Hepatocyte (in vitro differentiated cells): ENCODE measurements around the gene TP53. TPM values are rescaled to one million over a fixed set of nuclear protein-coding genes. Genes with fewer than 3 reads are reported as not detected.
A peak's percentile ranks its signal among the peaks of the same experiment; 100 is the strongest.

Experiments
- DNase-seq: peaks from one replicate; pipeline ENCODE4 v3.0.0-alpha.2; 2016; ENCODE audit warnings: low spot score
- H2AFZ ChIP-seq: fragments of 200-600 bp; sonication (generic); 2 replicates; pipeline ENCODE4 v1.6.0; 2016; ENCODE audit warnings: antibody characterized with exemption, mild to moderate bottlenecking
- H3K27ac ChIP-seq: fragments of 200-600 bp; sonication (generic); 2 replicates; pipeline ENCODE4 v1.5.1; 2016; ENCODE audit warnings: mild to moderate bottlenecking
- H3K27me3 ChIP-seq: fragments of 200-600 bp; sonication (generic); 2 replicates; pipeline ENCODE4 v1.6.1; 2016
- H3K36me3 ChIP-seq: fragments of 200-600 bp; sonication (generic); replicated peaks from 2 replicates; pipeline ENCODE4 v1.5.1; 2016; ENCODE audit warnings: low read depth; ENCODE audit not compliant: insufficient read depth
- H3K4me1 ChIP-seq: fragments of 200-600 bp; sonication (generic); 2 replicates; pipeline ENCODE4 v1.5.1; 2016; ENCODE audit warnings: mild to moderate bottlenecking, moderate library complexity; ENCODE audit not compliant: insufficient read depth
- H3K4me2 ChIP-seq: fragments of 200-600 bp; sonication (generic); 2 replicates; pipeline ENCODE4 v1.6.0; 2016
- H3K4me3 ChIP-seq: fragments of 200-600 bp; sonication (generic); 2 replicates; pipeline ENCODE4 v1.5.1; 2016; ENCODE audit warnings: mild to moderate bottlenecking
- H3K79me2 ChIP-seq: fragments of 200-600 bp; sonication (generic); 2 replicates; pipeline ENCODE4 v1.6.0; 2017; ENCODE audit warnings: mild to moderate bottlenecking
- H3K9me2 ChIP-seq: fragments of 200-600 bp; sonication (generic); replicated peaks from 2 replicates; pipeline ENCODE4 v1.6.0; 2017; ENCODE audit warnings: mild to moderate bottlenecking; ENCODE audit not compliant: insufficient read depth
- H3K9me3 ChIP-seq: fragments of 200-600 bp; sonication (generic); 2 replicates; pipeline ENCODE4 v1.5.1; 2016; ENCODE audit warnings: low read depth, mild to moderate bottlenecking
- H4K20me1 ChIP-seq: fragments of 200-600 bp; sonication (generic); 2 replicates; pipeline ENCODE4 v1.6.0; 2016; ENCODE audit warnings: mild to moderate bottlenecking; ENCODE audit not compliant: insufficient read depth, poor library complexity, severe bottlenecking
- EZH2 ChIP-seq: fragments of 200-600 bp; sonication (generic); IDR thresholded peaks from 2 replicates; pipeline ENCODE4 v1.6.1; 2016; ENCODE audit warnings: antibody characterized with exemption, mild to moderate bottlenecking, borderline replicate concordance
- EZH2phosphoT487 ChIP-seq: fragments of 200-600 bp; sonication (generic); IDR thresholded peaks from one replicate; pipeline ENCODE4 v1.6.1; 2018; ENCODE audit warnings: antibody characterized with exemption, mild to moderate bottlenecking, low read depth, moderate library complexity; ENCODE audit not compliant: unreplicated experiment, severe bottlenecking
- WGBS: methylation state at CpG from one replicate; pipeline ENCODE4 v1.1.6; 2016; ENCODE audit warnings: low lambda C conversion rate; ENCODE audit errors: missing lambda C conversion rate; 5-methylcytosine and 5-hydroxymethylcytosine counted together
- polyA plus RNA-seq: library from polyadenylated mRNA; unstranded; fragments of >200 nt; fragmentation: Nextera tagmentation; extraction: Ambion mirVana; gene quantifications from 2 replicates; pipeline ENCODE4 v1.2.1, GENCODE V29; 2016
- total RNA-seq: library from RNA; depleted of rRNA; stranded (reverse); fragments of >200 nt; gene quantifications from 2 replicates; pipeline ENCODE4 v1.2.3, GENCODE V29; 2014
- TF ChIP-seq, protein P1 (sequence below): fragments of 200-600 bp; sonication (generic); IDR thresholded peaks from 2 replicates; pipeline ENCODE4 v1.5.1; 2016; ENCODE audit warnings: antibody characterized with exemption, mild to moderate bottlenecking; ENCODE audit not compliant: poor library complexity

TP53 gene
- total and polyA plus RNA-seq, 2 experiments from 2014 or later: 29.6 to 31.7 TPM

GRCh38 chr17:7654832-7655540, 32.3 kb downstream of the TP53 start:
- H3K4me2 ChIP-seq: no peak overlapping the region
- H3K79me2 ChIP-seq: no peaks in the 10 kb centered on the region
- peaks cover 27% of the 10 kb centered on the region for H3K27me3 ChIP-seq
- no peak overlapping the region for H3K4me3 ChIP-seq
- peaks cover 5% of the 10 kb centered on the region for H3K4me1 ChIP-seq
- no peaks in the 10 kb centered on the region for H3K36me3 ChIP-seq
- H3K9me3 ChIP-seq: no peaks in the 10 kb centered on the region
- no peak for TF ChIP-seq EZH2phosphoT487
- TF ChIP-seq, protein P1, sequence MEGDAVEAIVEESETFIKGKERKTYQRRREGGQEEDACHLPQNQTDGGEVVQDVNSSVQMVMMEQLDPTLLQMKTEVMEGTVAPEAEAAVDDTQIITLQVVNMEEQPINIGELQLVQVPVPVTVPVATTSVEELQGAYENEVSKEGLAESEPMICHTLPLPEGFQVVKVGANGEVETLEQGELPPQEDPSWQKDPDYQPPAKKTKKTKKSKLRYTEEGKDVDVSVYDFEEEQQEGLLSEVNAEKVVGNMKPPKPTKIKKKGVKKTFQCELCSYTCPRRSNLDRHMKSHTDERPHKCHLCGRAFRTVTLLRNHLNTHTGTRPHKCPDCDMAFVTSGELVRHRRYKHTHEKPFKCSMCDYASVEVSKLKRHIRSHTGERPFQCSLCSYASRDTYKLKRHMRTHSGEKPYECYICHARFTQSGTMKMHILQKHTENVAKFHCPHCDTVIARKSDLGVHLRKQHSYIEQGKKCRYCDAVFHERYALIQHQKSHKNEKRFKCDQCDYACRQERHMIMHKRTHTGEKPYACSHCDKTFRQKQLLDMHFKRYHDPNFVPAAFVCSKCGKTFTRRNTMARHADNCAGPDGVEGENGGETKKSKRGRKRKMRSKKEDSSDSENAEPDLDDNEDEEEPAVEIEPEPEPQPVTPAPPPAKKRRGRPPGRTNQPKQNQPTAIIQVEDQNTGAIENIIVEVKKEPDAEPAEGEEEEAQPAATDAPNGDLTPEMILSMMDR: no peak
- TF ChIP-seq EZH2: no peak
- H2AFZ ChIP-seq: no peak overlapping the region
- H4K20me1 ChIP-seq: no peaks in the 10 kb centered on the region
- no peak overlapping the region for H3K27ac ChIP-seq
- 88% methylated on average over 12 of the region's 16 CpGs for WGBS
- DNase-seq: no peak
- H3K9me2 ChIP-seq: no peaks in the 10 kb centered on the region

DNA sequence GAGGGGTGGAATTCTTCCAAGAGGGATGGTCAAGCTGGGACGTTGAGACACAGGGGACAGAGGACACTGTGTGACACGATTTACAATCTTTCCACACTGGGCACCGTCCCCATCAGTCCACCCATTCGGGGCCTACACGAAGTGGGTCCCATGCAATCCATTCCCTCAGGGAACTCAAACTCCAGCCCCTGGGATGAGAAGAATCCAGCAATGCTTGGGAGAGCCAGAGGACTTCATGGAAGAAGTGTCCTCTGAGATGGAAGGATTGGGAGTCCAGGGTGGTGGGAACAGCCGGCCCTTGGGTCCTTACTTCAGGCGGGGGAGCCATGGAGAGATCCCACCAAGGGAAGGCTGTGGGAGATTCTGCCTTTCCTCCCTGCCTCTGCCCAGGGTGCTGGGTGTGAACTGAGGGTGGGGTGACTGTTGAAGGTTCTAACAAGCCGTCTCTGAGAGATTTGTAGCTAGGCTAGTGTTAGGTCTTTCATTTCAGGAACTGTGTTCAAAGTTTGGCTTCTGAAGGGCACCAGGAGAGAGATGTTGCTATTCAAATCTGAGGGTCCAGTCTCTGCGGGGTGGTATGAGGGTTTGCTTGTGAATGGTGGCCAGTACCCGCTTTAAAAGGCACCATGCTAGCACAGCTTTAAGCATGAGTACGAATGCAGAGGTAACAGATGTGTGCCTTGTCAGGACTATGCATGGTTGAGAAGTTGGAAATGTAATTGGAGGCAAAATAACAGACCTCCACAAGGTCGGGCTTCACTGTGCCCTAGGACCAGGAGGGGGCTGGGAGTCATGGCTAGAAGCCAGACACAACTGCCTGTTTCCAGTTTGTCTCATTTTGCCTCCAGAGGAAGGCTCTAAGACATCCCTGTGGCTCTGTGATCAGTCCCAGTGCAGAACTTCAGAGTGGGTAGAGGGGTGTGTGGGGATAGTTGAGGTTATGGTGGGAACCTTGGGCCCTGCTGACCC, 34.6 kb downstream of the TP53 start:
- TF ChIP-seq, protein P1: no peak
- TF ChIP-seq EZH2phosphoT487 (no peak), EZH2 (no peak)
- Histone ChIP-seq H3K4me1 (peaks cover 5% of the 10 kb centered on the region), H3K36me3 (no peaks in the 10 kb centered on the region), H3K27ac (no peak overlapping the region), H3K27me3 (peaks cover 33% of the 10 kb centered on the region), H3K4me3 (no peak overlapping the region), H3K79me2 (no peaks in the 10 kb centered on the region), H2AFZ (no peak overlapping the region), H3K4me2 (peak overlapping the region; percentile 99), H4K20me1 (no peaks in the 10 kb centered on the region), H3K9me3 (no peaks in the 10 kb centered on the region), H3K9me2 (no peaks in the 10 kb centered on the region)
- no peak for DNase-seq
- WGBS: 80% methylated on average over 12 of the region's 12 CpGs

DNA sequence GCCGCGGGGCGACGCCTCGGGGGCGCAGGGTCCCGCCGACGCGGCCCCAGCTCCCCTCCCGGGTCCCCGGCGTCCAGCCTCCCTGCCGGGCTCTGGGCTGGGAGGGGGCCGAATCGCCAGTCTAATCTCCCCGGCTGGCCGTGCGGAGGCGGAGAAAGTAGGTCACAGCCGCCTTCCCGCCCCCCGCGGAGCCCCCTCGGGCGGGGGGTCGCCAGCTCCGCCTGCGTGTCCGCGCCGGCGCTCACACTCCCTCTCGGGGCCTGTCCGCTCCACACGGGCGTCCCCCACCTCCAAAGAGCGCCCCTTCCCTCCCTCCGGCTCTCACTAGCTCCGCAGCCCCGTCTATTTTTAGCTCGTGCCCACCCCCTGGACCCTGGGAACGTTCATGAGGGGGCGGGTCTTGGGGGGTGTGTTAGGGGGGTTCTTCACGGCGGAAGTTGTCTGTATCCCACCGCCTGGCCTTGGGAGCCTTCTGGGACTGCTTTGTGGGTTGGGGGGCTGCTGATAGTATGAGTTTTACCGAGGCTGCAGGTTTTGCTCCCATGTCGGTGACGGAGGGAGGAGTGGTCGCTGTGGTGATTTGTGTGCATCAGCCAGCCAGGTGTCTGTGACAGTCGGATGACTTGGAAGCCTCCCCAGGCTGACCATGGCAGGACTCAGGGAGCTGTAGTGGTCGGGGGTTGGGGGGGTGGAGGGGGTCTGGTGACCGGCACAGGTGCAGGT, 35.5 kb downstream of the TP53 start:
- peak; percentile 55 for DNase-seq
- 8% methylated on average over 18 of the region's 54 CpGs for WGBS
- H2AFZ ChIP-seq: peak overlapping the region; percentile 55

More for the DNA sequence above, 35.5 kb downstream of the TP53 start:
- peak overlapping the region; percentile 99 for H3K4me2 ChIP-seq
- H4K20me1 ChIP-seq: no peaks in the 10 kb centered on the region
- H3K4me3 ChIP-seq: peak overlapping the region; percentile 47
- no peak overlapping the region for H3K27ac ChIP-seq
- peaks cover 33% of the 10 kb centered on the region for H3K27me3 ChIP-seq
- TF ChIP-seq EZH2: no peak
- TF ChIP-seq EZH2phosphoT487: no peak
- TF ChIP-seq, protein P1: no peak
- H3K9me3 ChIP-seq: no peaks in the 10 kb centered on the region
- H3K9me2 ChIP-seq: no peaks in the 10 kb centered on the region
- H3K79me2 ChIP-seq: no peaks in the 10 kb centered on the region
- no peaks in the 10 kb centered on the region for H3K36me3 ChIP-seq
- peaks cover 5% of the 10 kb centered on the region for H3K4me1 ChIP-seq
